Inflammatory macrophage treated with lipopolysaccharide for 4 hours (primary cell): Measurements from ENCODE around the gene PIK3CG.
"Not testable (repeated sequence)": the region's sequence is repeated elsewhere in the genome, so short reads cannot be mapped to it uniquely, and the experiment has no call there.

Source experiments
- DNase-seq: peaks from one replicate; pipeline ENCODE4 v3.0.0-alpha.2; 2020

The PIK3CG gene

GRCh38 chr7:106944035-106944665 lies 79.1 kb downstream of the PIK3CG start:
- DNase-seq: no peak

DNA sequence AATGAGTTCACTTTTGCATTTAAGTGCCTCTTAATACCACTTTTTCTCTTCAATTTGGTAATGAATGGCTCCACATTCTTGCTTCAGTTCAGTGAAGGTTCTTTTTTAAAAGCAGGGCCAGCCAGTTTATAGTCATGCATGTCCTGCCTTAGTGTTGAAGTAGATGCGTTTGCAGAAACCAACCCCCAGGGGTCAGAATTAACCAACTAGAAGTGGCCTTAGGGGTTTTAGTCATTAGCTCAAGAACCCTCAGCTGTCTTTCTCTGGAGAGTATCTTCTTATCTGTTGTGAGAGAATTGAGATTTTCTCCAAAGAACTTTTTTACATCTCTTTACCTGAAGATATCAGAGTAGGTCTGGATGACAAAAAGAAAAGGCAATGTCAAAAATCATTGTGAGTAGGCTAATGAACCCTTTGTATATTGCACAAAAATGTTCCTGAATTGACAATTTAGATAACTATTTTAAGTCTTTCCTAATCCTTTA lies 82.2 kb downstream of the PIK3CG start:
- DNase-seq: peak; percentile 79

DNA sequence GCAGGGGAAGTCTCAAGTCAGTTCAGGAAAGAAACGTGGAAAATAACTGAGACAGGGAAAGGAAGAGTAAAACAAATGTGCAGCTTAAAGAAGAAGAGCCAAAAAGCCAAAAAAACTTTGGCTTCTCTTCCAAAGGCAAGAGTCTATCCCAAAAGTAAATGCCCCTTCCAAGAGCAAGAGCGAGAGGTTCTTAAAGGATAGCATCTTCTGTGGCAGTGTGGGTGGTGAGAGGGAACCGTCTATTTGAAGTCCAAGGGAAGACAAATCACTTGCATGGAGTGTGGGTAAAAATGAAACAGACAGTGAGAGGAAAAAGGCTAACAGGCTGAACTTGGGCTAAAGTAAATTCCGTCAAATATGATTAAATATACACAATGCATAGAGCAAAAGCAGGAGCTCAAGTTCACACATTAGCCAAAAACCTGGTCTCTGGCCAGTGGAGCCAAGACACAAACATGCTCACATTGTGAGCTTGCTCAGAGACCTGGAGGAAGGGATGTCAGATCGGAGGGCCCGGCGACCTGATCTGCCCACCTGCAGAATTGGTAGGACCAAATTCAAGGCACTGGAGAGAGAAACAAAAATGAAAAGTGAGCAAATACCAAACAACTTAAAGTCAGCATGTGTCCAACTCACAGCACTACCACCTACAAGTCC lies 87.0 kb downstream of the PIK3CG start:
- DNase-seq: no peak

- peak; percentile 81 for DNase-seq
Observed at GRCh38 chr7:106952658-106953231, 87.7 kb downstream of the PIK3CG start.

- DNase-seq: peak; percentile 8
Observed at GRCh38 chr7:106954840-106955239, 89.8 kb downstream of the PIK3CG start.

DNA sequence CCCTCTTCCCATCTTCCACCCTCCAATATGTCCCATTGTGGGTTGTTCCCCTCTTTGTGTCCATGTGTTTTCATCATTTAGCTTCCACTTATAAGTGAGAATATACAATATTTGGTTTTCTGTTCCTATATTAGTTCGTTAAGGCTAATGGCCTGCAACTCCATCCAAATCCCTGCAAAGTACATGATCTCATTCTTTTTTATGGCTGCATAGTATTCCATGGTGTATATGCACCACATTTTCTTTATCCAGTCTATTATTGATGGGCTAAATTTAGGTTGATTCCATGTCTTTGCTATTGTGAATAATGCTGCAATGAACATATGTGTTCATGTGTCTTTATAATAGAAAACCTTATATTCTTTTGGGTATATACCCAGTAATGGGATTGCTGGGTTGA lies 90.8 kb downstream of the PIK3CG start:
- not testable (repeated sequence) for DNase-seq
